AML-193 (cell line): ENCODE results near the gene IRF8.
"Not testable (repeated sequence)": the region's sequence is repeated elsewhere in the genome, so short reads cannot be mapped to it uniquely, and the experiment has no call there.

Experiments
- DNase-seq, 2 experiments: peaks; one replicate each; lab custom pipeline; 2025; lab: John Stamatoyannopoulos, UW

IRF8 gene

GRCh38 chr16:85894266-85894665, 4.7 kb upstream of the IRF8 start:
- DNase-seq = no peak

GRCh38 chr16:85897382-85897781, 1.6 kb upstream of the IRF8 start:
- no peak for DNase-seq

- DNase-seq = no peak
These were observed 482 bp downstream of the IRF8 start for GRCh38 chr16:85899444-85899843.

GRCh38 chr16:85900027-85900792, 1.2 kb downstream of the IRF8 start:
- no peak for DNase-seq

- no peak for DNase-seq
These were observed 2.1 kb downstream of the IRF8 start for GRCh38 chr16:85901110-85901509.

GRCh38 chr16:85901773-85902365, 2.9 kb downstream of the IRF8 start:
- no peak for DNase-seq

GRCh38 chr16:85902366-85903155, 3.6 kb downstream of the IRF8 start:
- no peak for DNase-seq

- DNase-seq = no peak
These were observed 4.6 kb downstream of the IRF8 start for GRCh38 chr16:85903559-85903958.

- DNase-seq = no peak
These were observed 6.4 kb downstream of the IRF8 start for GRCh38 chr16:85905110-85906095.

- no peak for DNase-seq
These were observed 7.4 kb downstream of the IRF8 start for GRCh38 chr16:85906349-85906748.

GRCh38 chr16:85907231-85907630, 8.3 kb downstream of the IRF8 start:
- not testable (repeated sequence) for DNase-seq

- no peak for DNase-seq
These were observed 9.5 kb downstream of the IRF8 start for GRCh38 chr16:85908444-85908843.

- no peak for DNase-seq
These were observed 10.1 kb downstream of the IRF8 start for GRCh38 chr16:85908889-85909589.

GRCh38 chr16:85909932-85910853, 11.2 kb downstream of the IRF8 start:
- no peak for DNase-seq

- no peak for DNase-seq
These were observed 11.9 kb downstream of the IRF8 start for GRCh38 chr16:85910854-85911247.

GRCh38 chr16:85911251-85911930, 12.4 kb downstream of the IRF8 start:
- DNase-seq = no peak

GRCh38 chr16:85912211-85912974, 13.4 kb downstream of the IRF8 start:
- DNase-seq = no peak

GRCh38 chr16:85913141-85913601, 14.2 kb downstream of the IRF8 start:
- DNase-seq = no peak
